T-helper 1 cell treated with Interleukin-12 subunit alpha and Interleukin-12 subunit beta and Interleukin-4 antibody, amounts not matched to agents 30 ng/mL and 1 ng/mL, for 36 hours (primary cell): ENCODE measurements around the gene HMGB1. TPM values are rescaled to one million over a fixed set of nuclear protein-coding genes. Genes with fewer than 3 reads are reported as not detected.

Experiments
- intact Hi-C: fragments of 100-400 bp; cut with micrococcal nuclease; formaldehyde crosslinking; loops from one replicate; pipeline ENCODE4 v1.15.1; 2024
- total RNA-seq: library from RNA; stranded (reverse); gene quantifications from 2 replicates; pipeline ENCODE4 v1.2.3, GENCODE V29; 2022

The HMGB1 gene
- total RNA-seq, 1 donor from 2014 or later: 570 TPM

DNA sequence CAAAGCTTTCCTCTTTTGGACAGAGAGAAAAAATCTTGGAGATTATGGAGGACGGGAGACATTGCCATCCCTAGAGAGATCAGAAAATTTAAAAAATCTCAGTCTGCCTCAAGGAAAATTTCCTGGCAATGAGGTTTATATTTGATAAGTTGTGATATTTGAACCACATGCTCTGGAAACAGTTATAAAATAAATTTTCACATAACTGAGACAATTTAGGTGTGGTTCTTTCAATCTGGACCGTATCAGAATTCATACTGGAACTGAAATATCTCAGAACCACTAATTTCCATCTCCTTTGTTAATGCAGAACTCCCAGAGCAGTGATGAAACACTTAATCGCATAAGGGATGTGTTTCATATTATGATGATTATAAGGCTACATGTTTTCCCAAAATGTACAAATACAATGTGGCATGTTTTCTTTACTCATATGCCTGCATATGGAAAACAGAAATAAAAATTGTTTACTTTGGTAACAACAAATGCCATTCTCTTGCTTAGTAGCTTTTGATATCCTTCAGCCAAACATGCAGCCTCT is 29.8 kb downstream of the HMGB1 start:
- intact Hi-C loops: no loop called here

DNA sequence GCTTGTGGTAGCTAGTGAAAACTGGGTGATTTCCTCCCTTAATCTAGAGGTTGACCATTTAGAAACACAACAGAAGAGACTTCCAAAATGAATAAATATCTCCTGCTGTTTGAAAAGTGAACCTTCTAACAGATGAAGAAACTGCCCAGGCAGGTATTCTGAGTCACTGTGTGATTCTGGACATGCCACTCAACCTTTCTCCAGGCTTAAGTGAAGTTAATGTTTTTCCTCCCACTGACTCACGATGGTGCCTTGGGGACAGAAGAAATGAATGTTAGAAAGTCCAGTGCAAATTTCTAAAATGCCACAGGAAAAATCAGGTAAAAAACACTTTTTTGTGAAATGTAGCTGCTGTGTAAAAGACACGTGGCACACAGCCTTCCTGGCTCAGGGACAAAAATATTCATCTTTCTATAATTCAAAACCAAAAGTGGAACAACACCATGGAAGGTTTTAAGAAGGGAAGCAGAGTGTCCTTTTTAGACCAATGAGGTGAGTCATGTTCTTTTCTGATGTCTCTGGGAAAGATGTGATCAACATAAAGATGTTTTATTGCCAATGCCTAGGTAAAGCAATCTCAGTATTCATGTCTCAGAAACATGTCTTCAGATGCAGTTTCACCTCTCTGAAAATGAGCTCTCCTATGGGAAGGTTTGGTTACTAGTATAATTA is 34.3 kb downstream of the HMGB1 start:
- intact Hi-C loops: loop anchor here (2.0 kb wide), 1 partner anchor 35 kb away; no protein-coding TSS in a partner anchor

DNA sequence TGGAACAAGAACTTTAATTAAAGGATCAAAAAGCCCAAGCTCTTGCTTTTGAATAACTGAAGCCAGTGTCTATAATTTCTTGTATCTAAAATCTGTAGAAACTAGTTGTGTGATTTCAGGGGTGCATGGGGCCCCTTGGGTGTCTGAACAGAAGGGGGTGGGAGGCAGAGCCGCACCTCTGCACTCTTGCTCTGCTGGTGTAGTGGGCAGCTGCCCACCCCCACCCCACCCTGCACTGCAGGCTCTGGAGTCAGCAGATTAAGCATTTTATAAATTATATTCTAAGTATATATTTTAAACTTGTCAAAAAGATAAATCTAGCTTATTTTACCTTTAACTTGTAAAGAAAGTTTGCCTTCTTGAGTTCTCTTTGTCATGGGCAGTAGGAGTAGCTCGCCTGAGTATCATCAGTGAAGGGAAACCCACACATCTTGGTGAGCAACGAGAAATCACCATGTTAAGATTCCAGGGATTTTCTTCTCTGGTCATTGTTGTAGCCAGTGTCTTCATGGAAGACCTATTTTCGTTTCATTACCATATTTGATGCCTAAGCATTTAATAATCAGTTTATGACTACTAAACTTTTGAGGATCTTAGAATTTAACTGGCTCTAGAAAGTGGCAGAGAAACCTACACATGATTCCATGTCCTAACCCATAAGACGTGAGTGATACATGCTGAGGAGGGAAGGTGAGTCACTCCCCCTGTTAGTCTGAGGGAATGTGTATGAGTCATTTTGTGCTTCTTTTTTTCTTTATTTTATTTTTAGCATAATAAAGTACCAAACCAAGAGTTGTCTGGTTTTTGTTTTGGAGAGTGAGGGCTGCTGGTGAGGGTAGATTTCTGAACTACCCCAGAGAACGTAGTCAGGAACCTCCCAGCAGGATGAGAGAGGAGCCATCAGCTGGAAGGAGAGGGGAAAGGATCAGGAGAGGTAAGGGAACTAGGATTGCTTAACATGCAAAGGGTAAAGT is 35.7 kb downstream of the HMGB1 start:
- intact Hi-C loops: loop anchor here (2.0 to 10.0 kb wide), 2 partner anchors 37 to 615 kb away; no protein-coding TSS in a partner anchor

- intact Hi-C loops: loop anchor here (10.0 kb wide), 1 partner anchor 616 kb away; no protein-coding TSS in a partner anchor
These were observed 36.5 kb downstream of the HMGB1 start for GRCh38 chr13:30429235-30429634.

DNA sequence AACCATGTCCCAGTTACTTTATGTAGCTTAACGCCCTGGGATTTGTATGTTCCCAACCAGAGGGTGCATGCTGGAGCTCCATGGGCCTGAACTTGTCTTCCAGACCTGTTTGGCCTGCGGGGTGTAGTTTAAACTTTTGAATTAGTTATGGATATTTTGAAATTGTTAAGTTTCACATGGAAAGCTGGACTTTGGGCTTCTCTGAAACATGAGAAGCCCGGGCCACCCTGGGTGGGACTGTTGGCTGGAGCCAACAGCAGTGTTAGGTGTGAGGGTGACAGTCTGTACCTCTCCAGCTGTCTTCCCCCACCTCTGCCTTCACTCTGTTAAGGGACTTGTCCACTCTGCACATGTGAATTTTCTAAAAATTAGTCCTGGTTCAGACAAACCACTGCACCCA is 41.8 kb downstream of the HMGB1 start:
- intact Hi-C loops: loop anchor here (5.0 to 10.0 kb wide), 3 partner anchors 148 to 621 kb away; no protein-coding TSS in a partner anchor

GRCh38 chr13:30422054-30422839 is 43.5 kb downstream of the HMGB1 start, which contains the start of gene UBE2L5:
TSS of gene UBE2L5 (plus strand) at chr13:30422493. CDS start at chr13:30427991, 5,498 bp downstream.
- intact Hi-C loops: loop anchor here (1.0 to 10.0 kb wide), 11 partner anchors 14 to 623 kb away; partner anchors contain the start of genes KATNAL1 and USPL1

DNA sequence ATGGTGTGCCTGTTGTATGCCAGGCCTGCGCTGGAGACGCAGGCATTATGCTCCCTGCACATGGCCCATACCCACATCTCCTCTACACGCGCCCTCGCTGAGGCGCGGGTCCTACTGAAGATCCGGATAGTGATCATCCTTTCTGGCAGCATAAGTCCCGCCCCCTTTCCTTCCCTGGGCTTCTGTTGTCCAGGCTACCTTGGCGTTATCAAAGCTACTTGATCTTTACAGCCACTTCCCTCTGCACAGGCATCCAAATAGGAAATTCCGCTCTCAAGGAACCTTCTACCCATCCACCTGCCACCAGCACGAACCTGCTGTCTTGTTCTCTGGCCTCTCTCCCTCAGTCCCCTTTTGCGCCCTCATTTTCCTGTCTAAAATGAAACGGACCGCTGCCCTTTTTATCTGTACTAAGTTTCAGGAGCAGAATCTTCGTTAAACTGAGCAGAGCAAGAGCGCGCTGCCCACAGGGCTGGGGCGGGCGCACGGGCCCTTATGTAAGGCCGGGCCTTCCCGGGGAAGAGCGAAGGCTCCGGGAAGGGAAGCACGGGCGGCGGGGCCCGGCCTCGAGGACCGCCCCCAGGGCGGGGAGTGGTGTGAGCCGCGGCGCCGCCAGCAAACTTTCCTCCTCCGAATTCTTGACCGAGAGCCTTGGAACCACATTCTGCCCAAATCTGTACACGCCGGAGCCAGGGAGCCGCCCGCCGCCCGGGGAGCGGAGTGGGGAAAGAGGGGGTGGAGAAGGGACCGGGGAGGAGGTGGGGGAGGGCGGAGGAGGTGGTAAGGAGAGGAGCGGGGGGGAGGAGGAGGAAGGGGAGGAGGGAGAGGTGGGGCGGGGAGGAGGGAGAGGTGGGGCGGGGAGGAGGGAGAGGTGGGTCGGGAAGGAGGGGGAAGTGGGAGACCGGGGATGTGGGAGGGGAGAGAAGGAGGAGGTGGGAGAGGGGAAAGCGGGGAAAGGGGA is 44.4 kb downstream of the HMGB1 start:
- intact Hi-C loops: loop anchor here (1.0 to 10.0 kb wide), 11 partner anchors 13 to 623 kb away; partner anchors contain the start of genes KATNAL1 and USPL1

GRCh38 chr13:30418717-30419459 is 46.8 kb downstream of the HMGB1 start:
- intact Hi-C loops: no loop called here

DNA sequence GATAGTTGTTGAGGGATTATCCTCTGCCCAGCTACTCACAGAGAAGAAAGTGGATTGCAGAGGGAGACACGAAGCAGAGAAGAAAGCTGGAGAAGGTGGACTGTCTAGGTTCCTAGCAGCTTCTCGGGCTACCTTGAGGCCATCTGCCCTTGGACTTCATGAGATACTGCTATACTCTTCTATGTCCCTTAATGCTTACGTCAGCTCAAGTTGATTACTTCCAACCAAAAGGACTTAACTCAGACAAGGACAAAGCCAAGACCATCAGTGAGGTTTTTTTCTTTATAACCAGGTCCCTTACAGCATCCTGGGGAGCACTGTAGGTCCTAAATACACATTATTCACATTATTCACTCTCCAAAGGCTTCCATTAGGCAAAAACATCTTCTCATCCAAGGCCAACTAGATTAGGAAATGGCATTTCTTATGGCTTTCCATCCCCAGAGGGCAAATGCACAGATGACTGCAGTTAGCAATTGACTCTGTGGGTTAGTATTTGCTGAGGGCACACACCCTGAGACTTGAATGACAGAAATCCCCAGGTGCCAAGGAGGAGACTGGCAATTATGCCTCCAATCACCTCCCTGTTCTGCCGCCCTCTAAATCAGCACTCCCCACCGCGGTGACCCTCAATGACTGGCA is 47.5 kb downstream of the HMGB1 start:
- intact Hi-C loops: no loop called here

- intact Hi-C loops: no loop called here
These were observed 49.3 kb downstream of the HMGB1 start for GRCh38 chr13:30416471-30416870.

GRCh38 chr13:30415430-30416030 is 50.2 kb downstream of the HMGB1 start:
- intact Hi-C loops: no loop called here

- intact Hi-C loops: no loop called here
These were observed 51.9 kb downstream of the HMGB1 start for GRCh38 chr13:30413842-30414241.

DNA sequence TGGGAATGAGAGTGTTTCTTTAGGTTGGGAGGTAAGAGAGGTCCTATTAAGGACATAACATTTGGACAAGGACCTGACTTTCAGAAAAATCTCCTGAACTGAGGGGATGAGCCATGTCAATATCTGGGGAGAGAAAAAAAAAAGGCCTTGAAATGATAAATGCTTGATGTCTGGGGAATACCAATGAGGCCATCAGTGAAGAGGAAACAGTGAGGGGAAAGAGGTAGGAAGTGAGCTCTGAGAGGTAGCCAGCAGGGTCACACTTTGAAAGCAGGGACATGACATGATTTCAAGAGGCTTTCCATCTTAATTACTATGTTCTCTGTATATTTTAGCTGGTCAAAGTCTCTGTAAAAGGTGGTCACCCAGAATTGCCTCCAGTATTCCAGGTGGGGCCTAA is 53.4 kb downstream of the HMGB1 start:
- intact Hi-C loops: no loop called here

GRCh38 chr13:30410705-30411125 is 55.0 kb downstream of the HMGB1 start:
- intact Hi-C loops: no loop called here

DNA sequence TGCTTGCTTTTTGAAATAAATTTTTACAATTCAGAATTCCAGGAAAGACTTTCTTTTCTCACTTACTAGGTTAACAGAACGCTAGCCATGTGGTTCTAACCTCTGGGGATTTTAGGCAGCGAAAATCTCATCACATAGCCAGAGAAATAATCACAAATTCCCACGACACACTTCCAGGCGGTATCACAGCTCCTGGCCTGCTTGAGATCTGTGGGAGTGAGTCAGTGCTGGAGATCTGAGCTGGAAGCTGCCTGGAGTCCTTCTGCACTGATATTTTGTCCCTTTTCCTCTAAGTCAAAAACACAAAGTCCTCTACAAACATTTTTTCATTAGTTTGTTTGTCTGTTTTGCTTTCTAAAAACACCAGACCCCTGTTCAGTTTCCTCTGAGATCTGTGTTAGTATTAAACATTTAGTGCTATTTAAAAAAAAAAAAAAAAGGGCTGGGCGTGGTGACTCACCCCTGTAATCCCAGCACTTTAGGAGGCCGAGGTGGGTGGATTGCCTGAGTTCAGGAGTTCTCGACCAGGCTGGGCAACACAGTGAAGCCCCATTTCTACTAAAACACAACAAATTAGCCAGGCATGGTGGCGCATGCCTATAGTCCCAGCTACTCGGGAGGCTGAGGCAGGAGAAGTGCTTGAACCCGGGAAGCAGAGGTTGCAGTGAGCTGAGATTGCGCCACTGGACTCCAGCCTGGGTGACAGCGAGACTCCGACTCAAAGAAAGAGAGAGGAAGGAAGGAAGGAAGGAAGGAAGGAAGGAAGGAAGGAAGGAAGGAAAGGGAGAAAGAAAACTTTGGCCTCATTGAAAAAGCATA is 55.6 kb downstream of the HMGB1 start:
- intact Hi-C loops: loop anchor here (2.0 to 5.0 kb wide), 2 partner anchors 332 to 393 kb away; no protein-coding TSS in a partner anchor

GRCh38 chr13:30408319-30409101 is 57.2 kb downstream of the HMGB1 start:
- intact Hi-C loops: loop anchor here (1.0 to 5.0 kb wide), 12 partner anchors 13 to 394 kb away; partner anchors contain the start of genes HMGB1, UBE2L5 and USPL1
